Fibroblast of skin of right biceps (primary cell): ENCODE measurements around the gene GH1.

Experiments
- DNase-seq: peaks from one replicate; pipeline ENCODE4 v3.0.0-alpha.2; 2013

The GH1 gene

DNA sequence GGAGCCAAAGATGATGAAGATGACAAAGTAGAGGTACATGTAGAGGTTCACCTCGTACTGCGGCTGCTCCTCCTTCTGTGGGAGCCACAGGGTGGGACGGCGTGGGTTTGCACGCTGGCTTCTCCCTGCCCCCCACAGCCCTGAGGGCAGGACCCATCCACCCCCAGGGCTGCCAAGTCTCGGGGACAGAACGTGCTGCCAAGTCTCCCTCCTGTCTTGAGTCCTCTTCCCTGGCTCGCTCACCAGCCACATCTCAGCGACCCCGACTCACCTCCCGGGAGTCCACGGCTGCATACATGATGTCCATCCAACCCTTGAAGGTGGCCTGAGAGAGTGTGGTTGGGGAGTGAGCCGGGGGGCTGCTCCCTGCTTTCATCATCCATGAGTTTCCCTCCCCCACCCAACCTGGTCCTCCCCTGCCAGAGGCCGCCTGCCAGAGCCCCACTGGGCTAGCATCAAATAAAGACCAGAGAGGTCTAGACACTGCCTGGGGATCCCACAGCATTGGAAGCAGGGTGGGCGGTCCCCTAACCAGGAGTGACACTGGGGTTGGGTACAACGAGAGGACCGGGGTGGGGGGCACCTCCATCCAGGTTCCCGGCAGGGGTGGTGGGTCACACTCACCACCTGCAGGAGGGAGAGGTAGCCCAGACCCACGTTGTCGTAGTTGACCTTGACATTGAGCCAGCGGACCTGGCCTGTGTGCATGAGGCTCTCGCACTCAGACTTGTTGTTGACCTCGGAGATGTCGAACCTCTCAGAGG lies 26.3 kb upstream of the GH1 start:
- DNase-seq = no peak

DNA sequence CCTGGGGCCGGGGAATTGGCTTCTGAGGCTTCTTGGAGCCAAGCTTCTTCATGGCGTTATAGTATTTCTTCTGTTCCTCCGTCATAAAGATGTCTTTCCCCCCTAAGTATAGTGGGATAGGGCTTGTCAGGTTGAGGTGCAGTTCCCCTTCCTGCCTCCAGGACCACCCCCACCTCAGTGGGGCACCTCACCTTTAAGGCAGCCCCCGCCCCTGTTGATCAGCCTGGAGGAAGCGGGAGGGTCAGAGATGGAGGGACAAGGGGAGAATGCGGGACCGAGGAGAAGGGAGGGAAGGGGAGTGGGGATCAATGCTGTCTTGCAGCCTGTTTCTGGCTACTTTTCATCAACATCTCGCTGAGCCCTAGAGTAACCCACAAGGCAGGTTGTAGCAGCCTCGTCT lies 25.1 kb upstream of the GH1 start:
- no peak for DNase-seq

DNA sequence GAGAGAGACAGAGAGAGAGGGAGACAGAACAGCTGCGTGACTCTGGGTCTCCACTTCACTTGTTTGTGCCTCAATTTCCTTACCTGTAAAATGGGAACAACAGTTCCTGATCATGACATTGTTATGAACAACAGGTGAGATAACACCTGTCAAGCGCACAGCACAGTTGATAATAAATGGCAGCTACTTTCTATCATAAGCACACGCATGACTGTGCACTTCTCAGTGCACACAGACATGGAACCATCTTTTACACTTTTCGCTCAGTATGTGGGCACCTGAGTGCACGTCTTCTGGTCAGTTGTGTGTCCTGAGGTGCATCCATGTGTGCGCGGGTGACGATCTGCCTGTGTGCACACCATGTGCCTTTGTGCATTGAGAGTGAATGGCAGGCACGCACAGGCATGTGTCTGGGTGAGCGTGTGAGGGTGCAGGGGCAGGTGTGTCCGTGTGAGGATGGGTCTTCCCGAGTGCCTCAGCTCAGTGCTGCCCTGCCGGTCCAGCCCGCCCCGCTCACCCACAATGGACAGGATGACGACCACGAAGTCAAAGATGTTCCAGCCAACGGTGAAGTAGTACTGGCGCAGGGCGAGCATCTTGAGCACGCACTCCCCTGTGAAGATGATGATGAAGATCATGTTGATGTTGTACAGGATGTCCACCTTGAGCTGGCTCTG lies 23.8 kb upstream of the GH1 start:
- no peak for DNase-seq

DNA sequence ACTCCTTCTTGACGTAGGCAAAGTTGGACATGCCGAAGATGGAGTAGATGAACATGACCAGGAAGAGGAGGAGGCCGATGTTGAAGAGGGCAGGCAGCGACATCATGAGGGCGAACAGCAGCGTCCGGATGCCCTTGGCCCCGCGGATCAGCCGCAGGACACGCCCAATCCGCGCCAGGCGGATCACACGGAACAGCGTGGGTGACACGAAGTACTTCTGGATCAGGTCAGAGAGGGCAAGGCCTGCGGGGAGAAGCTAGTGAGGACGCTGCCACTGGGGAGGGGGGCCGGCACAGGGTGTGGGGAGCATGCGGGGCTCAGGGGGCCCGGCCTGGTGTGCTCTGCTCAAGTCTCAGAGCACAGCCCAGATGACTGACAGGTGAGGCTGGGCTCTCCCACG lies 23.1 kb upstream of the GH1 start:
- DNase-seq = no peak

DNA sequence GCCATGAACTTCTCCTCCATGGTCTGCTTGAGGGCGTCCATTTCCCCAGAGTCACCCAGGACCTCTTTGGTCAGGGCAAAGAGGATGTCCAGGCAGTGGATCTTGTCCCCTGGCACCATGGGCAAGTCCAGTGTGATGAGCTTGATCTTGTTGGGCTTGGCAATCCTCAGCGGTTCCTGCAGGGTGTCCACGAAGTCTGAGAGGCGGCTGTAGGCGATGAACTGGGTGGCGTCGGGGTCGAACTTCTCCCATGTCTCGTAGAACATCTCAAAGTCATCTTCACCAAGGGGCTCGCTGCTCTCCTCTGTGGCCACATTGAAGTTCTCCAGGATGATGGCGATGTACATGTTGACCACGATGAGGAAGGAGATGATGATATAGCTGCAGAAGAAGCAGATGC lies 22.5 kb upstream of the GH1 start:
- DNase-seq = no peak

DNA sequence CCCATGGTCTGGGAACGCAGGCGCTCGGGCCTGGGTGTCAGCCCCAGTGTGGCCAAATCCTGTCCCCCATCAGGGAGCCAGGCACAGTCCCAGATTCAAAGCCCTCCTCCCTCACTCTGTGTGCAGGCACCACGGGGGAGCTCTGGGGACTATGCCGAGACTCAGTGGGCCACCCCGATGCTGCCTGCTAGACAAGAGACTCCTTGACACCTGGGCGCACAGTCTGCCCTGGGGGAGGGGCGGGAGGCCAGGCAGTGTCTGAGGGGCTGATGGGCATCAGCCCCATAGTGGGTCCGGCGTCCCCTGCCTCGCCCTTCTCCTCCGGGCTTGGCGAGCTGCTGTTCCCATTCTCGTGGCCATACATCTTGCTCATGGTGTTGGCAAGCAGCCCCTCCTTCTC lies 21.9 kb upstream of the GH1 start:
- no peak for DNase-seq

DNA sequence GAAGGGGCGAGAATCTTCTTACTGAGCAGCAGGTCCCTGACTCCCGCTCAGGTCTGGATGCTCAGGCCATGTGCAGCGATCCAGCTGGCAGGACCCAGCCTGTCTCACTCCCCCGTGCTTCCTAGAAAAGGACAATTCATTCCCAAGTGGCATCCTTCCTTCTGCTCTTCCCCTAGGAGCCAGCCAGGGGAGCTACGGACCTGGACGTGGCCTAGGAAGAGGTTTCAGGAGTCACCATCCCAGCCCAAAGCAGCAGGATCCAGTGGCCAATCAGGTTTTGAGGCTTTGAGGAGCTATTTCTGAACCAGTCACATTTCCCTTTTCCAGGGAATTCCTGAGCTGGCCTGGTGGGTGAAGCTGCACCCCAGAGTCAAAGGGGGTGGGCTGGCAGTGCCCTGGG lies 21.2 kb upstream of the GH1 start:
- DNase-seq = no peak

DNA sequence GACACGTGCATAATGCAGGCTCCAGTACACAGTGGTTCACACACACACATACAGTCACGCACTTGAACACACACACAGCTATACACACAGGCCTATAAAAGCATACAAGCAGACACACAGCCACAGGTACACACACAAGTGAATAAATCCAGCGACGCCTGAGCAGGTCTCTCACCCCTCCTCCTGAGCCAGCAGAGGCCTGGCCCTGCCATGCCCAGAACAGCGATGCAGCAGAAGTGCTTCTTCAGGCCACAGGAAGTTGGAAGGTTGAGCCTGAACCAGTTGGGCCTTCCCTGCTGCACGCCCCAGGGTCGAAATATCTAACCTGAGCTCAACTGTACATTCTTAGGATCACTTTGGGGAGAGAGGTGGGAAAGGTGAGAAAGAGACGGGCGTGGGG lies 20.8 kb upstream of the GH1 start:
- DNase-seq = no peak

DNA sequence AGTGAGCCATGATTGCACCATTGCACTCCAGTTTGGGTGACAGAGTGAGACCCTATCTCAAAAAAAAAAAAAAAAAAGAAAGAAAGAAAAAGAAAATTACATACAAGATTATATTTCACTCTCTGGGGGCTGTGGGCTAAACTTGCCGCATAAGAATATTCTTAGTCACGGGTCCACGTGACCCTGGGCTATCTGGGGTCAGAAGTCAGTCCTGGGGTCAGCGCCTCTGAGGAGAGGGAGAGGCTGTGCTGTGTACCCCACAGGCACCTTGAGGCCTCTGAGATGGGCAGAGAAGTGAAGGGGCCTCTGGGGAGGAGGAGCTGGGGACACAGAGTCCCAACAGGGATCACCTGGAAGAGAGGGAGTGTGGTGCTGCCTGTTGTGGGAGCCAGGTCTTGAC lies 19.3 kb upstream of the GH1 start:
- DNase-seq = no peak

DNA sequence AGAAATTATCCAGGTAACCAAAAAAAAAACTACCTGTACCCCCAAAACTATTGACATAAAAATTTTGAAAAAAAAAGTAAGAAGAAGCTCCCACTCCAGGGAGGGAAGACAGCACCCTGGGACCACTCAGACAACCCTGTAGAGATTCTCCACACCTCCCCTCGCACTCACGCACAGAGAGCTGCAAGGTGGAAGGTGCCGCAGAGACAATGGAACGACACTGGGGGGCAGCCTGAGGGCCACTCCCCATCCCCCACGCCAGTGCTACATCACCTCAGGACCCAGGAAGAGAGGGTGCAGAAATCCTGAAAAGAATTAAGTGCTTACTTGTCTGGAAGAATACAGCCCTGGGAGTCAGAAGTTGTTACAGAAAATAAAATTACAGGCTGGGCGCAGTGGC lies 18.7 kb upstream of the GH1 start:
- no peak for DNase-seq

DNA sequence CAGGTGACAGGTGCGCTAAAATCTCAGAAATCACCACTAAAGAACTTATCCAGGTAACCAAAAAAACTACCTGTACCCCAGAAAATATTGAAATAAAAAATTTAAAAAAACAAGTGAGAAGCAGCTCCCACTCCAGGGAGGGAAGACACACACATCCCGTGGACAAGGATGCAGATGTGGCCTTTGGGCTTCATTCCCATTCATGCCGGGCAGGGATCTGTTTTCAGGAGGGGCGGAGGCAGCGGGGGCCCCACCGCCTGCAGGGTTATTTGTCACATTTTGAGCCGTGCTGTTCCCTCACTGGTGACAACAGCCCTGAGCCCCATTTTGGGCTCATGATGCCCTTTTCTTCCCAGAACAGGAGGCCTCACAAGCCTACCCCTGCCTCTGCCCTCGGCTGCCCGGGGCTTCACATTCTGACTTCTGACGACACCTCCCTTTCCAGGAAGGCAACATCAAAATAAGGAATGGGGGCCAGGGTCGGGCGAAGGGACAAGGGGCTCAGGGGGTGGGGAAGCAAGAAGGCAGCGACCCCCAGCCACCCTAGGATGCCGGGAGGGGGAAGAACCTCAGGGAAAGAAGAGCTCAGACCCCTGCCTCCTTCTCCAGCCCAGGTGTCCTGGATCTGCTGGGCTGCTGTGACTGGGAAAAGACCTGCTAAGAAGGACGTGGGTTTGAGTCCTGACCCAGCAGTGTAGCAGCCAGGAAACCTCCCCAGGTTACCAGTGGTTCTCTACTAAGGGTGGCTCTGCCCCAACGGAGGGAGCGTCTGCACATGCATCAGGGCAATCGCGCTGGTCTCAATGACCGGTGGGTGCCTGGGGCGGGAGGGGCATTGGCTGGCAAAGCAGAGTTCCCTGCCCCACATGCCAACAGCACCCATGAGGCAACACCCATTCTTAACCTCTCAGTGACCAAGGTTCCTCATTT lies 15.8 kb upstream of the GH1 start:
- DNase-seq = no peak

DNA sequence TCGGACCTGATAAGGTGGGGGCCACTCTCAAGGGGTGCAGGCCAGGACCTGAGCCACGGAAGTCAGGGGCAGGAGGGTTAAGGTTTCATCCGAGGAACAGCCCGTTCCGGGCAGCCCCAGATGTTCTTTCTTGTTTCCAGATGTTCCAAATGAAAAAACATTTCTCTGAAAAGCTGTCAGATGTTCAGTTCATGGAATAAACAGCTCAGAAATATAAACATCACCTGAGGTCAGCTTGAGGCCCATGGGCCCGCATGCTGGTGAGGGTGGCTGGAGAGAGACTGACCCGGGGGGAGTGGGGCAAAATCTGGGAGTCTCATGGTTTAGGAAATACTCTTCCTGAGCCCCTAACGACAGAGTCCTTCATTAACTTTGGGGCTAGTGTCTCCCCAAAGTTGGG lies 15.0 kb upstream of the GH1 start:
- DNase-seq = no peak

DNA sequence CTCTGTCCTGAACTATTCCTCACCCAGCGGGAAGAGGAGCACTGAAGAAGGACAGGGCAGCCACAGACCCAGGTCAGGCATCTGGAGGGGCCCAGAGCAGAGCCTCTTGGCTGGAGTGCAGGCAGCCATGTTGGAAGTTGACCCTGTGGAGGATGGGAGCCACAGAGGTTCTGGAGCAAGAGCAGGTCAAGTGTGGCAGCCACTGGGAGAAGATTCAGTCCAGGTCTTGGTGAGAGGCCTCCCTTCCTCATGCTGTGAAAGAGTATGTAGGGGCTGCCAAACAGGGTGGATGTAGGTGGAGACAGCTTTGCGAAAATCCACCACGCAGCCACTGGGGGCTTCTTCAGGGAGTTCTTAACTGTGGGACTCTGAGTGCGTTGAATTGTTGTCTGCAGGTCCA lies 14.1 kb upstream of the GH1 start:
- no peak for DNase-seq

DNA sequence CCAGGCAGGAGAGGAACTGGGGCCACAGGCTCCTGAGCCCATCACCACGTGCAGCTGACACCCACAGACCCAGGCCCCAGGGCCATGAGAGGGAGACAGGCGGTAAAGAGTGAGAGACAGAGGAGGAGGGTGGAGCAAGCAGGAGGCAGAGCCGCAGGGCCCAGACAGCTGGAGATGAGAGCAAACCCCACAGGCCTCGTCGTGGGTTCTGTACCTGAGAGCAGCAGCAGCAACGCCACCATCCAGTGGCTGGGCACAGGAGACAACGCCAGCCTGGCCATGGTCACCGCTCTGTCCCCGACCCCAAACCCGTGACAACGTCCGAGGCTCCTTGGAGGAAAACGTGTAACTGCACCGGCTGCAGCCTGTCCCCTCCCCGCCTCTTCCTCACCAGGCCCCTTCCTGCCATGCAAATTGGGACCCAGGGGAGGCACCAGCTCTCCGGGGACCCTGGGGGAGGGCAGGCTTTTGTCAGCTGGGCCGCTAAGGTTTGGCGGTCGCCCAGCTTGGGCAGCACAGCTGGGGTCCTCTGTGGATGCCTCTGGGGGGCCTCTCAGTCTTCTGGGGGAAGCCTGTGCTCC lies 13.4 kb upstream of the GH1 start, which contains the start of gene CD79B:
Gene CD79B (minus strand): TSS at position 351 of the 581 bp plus-strand sequence. CDS start 70 bp downstream, at position 281.
- DNase-seq = no peak

DNA sequence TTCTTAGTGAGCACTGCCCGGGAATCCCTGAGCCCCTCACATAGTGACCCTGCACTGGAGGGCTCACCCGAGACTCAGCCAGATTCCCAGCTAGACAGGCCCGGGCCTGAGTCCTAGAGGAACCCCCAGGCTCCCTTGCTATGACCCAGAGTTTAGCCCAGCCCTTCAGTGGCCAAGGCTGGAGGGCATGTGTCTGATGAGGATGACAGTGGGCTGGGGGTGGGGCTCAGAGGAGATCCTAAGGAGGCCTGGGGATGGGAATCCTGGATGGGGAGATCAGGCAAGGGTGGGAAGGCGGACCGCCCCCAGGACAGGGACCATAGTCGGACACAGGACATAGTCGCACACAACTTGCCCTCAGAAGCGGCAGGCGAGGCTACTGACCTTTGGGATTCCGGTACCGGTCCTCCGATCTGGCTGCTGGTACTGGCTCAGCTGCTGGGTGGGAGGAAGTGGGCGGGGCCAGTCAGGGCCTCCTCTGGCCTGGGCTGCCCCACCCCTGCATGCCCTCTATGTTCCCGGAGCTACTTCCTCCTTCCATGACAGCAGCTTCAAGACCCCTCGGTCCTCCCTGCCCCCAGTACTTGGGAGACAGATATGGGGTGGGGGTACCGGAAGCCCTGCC lies 12.4 kb upstream of the GH1 start:
- DNase-seq = no peak

DNA sequence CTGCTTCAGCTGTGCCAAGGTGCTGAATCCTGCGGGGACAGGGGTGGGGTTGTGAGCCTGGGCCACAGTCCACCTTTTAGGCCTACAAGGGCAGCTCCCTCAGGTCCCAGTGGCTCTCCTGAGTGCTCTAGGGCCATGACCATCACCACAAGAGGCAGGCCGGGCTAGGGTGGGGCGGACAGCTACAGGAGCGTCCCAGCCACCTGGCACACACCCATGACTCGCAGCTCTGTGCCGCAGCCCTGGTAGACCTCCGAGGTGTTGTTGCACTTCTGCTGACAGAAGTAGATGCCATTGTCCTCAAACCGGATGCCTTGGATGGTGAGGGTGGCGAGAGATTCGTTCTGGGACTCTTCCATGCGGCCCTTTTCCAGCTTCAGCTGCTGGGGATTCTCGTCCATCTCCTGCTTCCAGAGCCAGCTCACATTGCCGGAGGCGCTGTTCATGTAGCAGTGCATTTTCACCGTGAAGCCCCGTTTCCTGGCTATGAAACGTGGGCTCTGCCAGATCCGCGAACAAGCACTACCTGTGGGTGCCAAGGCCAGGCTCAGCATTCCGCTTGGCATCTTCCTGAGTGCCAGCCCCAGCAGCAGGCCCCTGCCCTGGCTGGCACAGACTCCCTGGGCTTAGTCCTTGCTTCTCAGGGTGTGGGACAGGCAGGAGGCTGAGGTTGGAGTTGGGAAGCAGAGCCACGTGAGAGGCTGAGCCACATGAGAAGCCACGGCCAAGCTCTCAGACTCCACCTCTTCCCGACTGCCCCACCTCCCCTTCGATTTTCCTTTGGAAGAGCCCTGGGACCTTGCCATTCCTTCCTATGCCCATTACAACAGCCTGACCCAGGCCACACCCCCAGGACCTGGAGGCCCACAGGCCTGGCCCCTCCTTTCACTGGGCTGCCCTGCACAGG lies 11.5 kb upstream of the GH1 start:
- no peak for DNase-seq

DNA sequence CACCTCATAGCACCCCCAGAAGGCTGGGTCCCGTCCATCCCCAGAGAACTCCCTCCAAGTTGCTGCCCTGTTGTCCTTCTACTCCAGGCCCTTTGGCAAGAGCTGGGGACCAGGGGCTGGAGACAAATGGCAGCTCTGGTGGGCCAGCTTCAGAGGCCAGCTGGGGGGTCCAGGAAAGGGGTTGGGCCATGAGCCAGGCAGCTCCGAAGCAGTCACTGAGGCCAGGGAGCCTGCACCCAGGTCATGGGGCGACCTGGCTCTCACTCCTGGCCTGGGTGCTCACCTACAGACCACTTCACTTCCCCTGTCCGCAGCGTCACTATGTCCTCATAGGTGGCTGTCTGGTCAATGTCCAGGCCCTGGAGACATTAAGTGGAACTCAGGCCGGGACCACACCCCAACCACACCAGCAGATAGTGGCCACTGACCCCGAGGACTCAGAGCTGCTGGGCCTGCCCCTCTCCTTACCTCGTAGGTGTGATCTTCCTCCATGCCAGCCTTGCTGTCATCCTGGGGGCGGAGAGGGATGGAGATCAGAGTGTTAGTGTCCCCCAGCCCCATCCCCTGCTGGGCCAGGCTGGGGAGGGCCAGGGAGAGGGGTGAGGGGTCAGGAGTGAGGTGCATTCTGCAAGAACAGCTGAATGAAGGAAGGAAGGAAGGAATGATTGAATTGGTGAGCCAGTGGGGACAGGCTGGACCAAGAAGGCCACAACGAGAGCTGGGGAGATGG lies 10.5 kb upstream of the GH1 start:
- DNase-seq = no peak

DNA sequence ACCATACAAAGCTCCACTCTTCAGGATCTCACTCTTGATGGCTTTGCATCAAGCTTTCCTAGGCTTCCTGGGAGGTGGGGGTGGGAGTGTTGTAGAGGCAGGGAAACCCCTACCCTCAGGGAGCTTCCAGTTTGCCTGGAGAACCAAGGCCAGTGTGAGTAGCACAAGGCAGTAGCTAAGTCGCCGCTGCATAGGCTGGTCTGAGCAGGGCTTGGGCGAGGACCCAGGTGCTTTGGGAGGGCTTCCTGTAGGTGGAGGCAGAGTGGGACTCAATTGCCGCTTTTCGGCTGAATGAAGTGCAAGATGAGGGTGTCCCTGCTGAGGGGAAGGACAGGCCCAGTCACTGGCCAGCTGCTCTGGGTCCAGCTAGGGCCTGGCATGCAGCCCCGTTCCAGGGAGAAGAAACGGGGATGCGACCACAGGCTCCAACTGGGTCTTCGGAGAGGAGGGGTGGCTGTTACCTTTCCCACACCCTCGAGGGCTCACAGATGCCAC lies 9.6 kb upstream of the GH1 start:
- no peak for DNase-seq

DNA sequence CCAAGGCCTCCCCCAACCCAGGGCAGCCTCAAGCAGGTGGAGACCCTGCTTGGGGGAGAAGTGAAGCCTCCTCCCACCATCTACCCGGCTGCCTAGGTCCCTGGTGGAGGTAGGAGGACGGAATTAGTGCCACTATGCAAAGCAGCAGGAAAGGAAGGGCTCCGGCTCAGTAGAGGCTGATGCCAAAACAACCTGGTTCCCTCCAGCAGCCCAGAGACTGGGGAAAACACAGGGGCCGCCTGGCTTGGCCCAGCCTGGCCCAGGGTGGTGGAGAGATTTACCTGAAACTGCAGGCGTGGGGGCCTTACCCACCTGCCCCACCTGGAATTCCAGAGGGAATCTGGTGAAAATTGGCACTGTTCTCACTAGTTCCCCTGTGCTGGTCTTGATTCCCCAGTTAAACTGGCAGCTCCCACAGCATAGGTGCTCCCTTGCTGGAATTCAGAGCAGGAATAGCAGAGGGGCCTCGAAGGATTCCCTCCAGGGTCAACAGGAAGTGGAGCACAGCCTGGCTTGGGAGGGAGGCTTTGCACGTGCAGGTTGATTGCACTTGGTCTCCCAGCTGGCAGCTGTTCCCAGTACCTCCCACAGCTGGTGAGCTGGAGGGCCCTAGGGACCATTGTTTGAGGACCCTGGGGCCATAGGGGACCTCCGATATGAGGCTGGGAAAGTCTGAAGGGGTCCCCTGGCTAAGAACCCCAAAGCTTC lies 9.0 kb upstream of the GH1 start:
- DNase-seq = no peak

DNA sequence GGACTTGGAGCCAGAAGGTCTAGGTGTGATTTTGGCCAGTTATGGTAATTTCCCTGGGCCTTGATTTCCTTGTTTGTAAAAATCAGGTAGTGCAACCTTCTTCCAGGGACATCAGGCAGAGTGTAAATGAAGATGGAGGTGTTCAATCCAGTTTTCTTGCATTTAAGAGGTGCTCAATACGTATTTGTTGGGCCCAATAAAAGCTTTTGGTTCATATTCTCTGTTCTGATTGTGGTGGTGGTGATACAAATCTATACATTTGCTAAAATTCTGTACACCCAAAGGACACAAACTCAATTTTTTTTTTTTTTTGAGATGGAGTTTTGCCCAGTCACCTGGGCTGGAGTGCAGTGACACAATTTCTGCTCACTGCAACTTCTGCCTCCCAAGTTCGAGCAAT lies 7.5 kb upstream of the GH1 start:
- no peak for DNase-seq
